Measurements from ENCODE around the gene SGTA.

DNA sequence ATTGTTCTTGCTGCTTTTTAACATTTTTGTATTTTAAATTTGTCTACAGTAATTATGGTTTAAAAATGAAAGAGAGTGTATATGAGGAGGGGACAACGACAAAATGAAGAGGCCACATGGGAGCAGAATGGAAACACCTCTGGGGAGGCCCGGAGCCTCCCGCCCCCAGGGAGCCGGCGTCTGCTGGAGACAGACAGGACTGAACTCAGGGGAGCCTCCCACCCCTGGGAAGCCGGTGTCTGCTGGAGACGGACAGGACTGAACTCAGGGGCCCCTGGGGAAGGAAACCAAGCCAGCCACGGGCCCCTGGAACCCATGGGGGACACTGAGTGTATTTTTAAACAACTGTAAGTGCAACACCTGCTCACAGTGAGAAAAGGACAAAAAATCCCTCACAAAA, 26.6 kb downstream of the SGTA start:
- TF ChIP-seq, protein P1, sequence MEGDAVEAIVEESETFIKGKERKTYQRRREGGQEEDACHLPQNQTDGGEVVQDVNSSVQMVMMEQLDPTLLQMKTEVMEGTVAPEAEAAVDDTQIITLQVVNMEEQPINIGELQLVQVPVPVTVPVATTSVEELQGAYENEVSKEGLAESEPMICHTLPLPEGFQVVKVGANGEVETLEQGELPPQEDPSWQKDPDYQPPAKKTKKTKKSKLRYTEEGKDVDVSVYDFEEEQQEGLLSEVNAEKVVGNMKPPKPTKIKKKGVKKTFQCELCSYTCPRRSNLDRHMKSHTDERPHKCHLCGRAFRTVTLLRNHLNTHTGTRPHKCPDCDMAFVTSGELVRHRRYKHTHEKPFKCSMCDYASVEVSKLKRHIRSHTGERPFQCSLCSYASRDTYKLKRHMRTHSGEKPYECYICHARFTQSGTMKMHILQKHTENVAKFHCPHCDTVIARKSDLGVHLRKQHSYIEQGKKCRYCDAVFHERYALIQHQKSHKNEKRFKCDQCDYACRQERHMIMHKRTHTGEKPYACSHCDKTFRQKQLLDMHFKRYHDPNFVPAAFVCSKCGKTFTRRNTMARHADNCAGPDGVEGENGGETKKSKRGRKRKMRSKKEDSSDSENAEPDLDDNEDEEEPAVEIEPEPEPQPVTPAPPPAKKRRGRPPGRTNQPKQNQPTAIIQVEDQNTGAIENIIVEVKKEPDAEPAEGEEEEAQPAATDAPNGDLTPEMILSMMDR (IDR thresholded peaks at IDR 0.05) = no peak
- TF ChIP-seq POLR2AphosphoS5 (IDR thresholded peaks at IDR 0.05) = no peak

Measured in transverse colon (tissue), 4 donors.